Neutrophil (primary cell): ENCODE results near the gene UPF1.

ENCODE experiments used
- H3K27ac ChIP-seq: fragments of 200-600 bp; sonication (generic); 2 replicates; pipeline ENCODE4 v1.5.1; 2016; ENCODE audit warnings: mild to moderate bottlenecking, moderate library complexity
- H3K27me3 ChIP-seq: fragments of 200-600 bp; sonication (generic); 2 replicates; pipeline ENCODE4 v1.6.0; 2016; ENCODE audit warnings: mild to moderate bottlenecking
- H3K36me3 ChIP-seq: fragments of 200-600 bp; sonication (generic); 2 replicates; pipeline ENCODE4 v1.5.1; 2017
- H3K4me1 ChIP-seq, 2 experiments: fragments of 200-600 bp in 1 of 2; sonication (generic) in 1 of 2; 1 replicate in 1 of 2; 2 replicates in 1 of 2; pipeline versions ENCODE4 v1.5.1 to v1.6.1; 2013 to 2016; ENCODE audit warnings: low read depth in 1 of 2, low read length in 1 of 2, mild to moderate bottlenecking in 1 of 2, moderate library complexity in 1 of 2; ENCODE audit not compliant: control insufficient read depth in 1 of 2, insufficient read depth in 1 of 2
- H3K4me3 ChIP-seq, 2 experiments: fragments of 200-600 bp in 1 of 2; sonication (generic) in 1 of 2; 1 replicate in 1 of 2; 2 replicates in 1 of 2; pipeline ENCODE4 v1.5.1; 2013 to 2016; ENCODE audit warnings: low read depth in 1 of 2, low read length in 1 of 2, mild to moderate bottlenecking in 1 of 2, moderate library complexity in 1 of 2
- H3K9me3 ChIP-seq: fragments of 200-600 bp; sonication (generic); 2 replicates; pipeline ENCODE4 v1.5.1; 2016
- CTCF ChIP-seq: fragments of 200-600 bp; sonication (generic); IDR thresholded peaks from 2 replicates; pipeline ENCODE4 v1.5.1; 2016; ENCODE audit warnings: antibody characterized with exemption

The UPF1 gene

GRCh38 chr19:18875726-18876125 is 44.0 kb downstream of the UPF1 start:
- no peaks in the 10 kb centered on the region for H3K4me1 ChIP-seq
- no peak overlapping the region for H3K4me3 ChIP-seq
- no peak for TF ChIP-seq CTCF
- no peak overlapping the region for H3K27ac ChIP-seq
- H3K36me3 ChIP-seq, result no peaks in the 10 kb centered on the region
- no peaks in the 10 kb centered on the region for H3K9me3 ChIP-seq
- peaks cover 8% of the 10 kb centered on the region for H3K27me3 ChIP-seq

GRCh38 chr19:18876865-18877264 is 45.1 kb downstream of the UPF1 start:
- H3K36me3 ChIP-seq, result no peaks in the 10 kb centered on the region
- H3K4me3 ChIP-seq, result no peak overlapping the region
- H3K9me3 ChIP-seq, result no peaks in the 10 kb centered on the region
- H3K27ac ChIP-seq, result no peak overlapping the region
- no peak for TF ChIP-seq CTCF
- no peaks in the 10 kb centered on the region for H3K4me1 ChIP-seq
- no peaks in the 10 kb centered on the region for H3K27me3 ChIP-seq

GRCh38 chr19:18878058-18878797 is 46.5 kb downstream of the UPF1 start:
- H3K27ac ChIP-seq, result no peak overlapping the region
- TF ChIP-seq CTCF, result no peak
- no peak overlapping the region for H3K4me3 ChIP-seq
- no peaks in the 10 kb centered on the region for H3K27me3 ChIP-seq
- no peaks in the 10 kb centered on the region for H3K36me3 ChIP-seq
- no peaks in the 10 kb centered on the region for H3K9me3 ChIP-seq
- H3K4me1 ChIP-seq, result no peaks in the 10 kb centered on the region

- Histone ChIP-seq H3K27me3 (no peaks in the 10 kb centered on the region), H3K4me1 (no peaks in the 10 kb centered on the region), H3K36me3 (no peaks in the 10 kb centered on the region), H3K4me3 (no peak overlapping the region), H3K9me3 (no peaks in the 10 kb centered on the region), H3K27ac (no peak overlapping the region)
- TF ChIP-seq CTCF, result no peak
Measured at GRCh38 chr19:18878858-18879578, 47.3 kb downstream of the UPF1 start.

GRCh38 chr19:18879579-18880373 is 48.0 kb downstream of the UPF1 start:
- H3K4me1 ChIP-seq, result no peaks in the 10 kb centered on the region
- H3K4me3 ChIP-seq, result no peak overlapping the region
- no peak for TF ChIP-seq CTCF
- no peaks in the 10 kb centered on the region for H3K9me3 ChIP-seq
- no peak overlapping the region for H3K27ac ChIP-seq
- H3K27me3 ChIP-seq, result no peaks in the 10 kb centered on the region
- no peaks in the 10 kb centered on the region for H3K36me3 ChIP-seq
